ENCODE results near the gene ZYX.

ZYX gene

GRCh38 chr7:143380646-143381426, at the start of gene ZYX:
TSS of gene ZYX (plus strand) at chr7:143381345. CDS start at chr7:143381572, 227 bp downstream.
- DNase-seq (ENCODE audit: low read depth): peak; percentile 74

- no peak for DNase-seq (ENCODE audit: low read depth)
Observed at GRCh38 chr7:143334244-143334643, 46.9 kb upstream of the ZYX start.

GRCh38 chr7:143337216-143337615, 43.9 kb upstream of the ZYX start:
- no peak for DNase-seq (ENCODE audit: low read depth)

GRCh38 chr7:143341842-143342241, 39.3 kb upstream of the ZYX start:
- DNase-seq (ENCODE audit: low read depth): no peak

- no peak for DNase-seq (ENCODE audit: low read depth)
Observed at GRCh38 chr7:143343596-143343995, 37.5 kb upstream of the ZYX start.

GRCh38 chr7:143345428-143345900, 35.7 kb upstream of the ZYX start:
- DNase-seq (ENCODE audit: low read depth): peak; percentile 40

GRCh38 chr7:143346018-143346417, 35.1 kb upstream of the ZYX start:
- DNase-seq (ENCODE audit: low read depth): no peak

GRCh38 chr7:143347950-143348349, 33.2 kb upstream of the ZYX start:
- no peak for DNase-seq (ENCODE audit: low read depth)

- DNase-seq (ENCODE audit: low read depth): no peak
Observed at GRCh38 chr7:143351060-143351459, 30.1 kb upstream of the ZYX start.

- DNase-seq (ENCODE audit: low read depth): no peak
Observed at GRCh38 chr7:143351574-143351973, 29.6 kb upstream of the ZYX start.

GRCh38 chr7:143352531-143353002, 28.6 kb upstream of the ZYX start:
- no peak for DNase-seq (ENCODE audit: low read depth)

- no peak for DNase-seq (ENCODE audit: low read depth)
Observed at GRCh38 chr7:143354376-143354775, 26.8 kb upstream of the ZYX start.

GRCh38 chr7:143354965-143355364, 26.2 kb upstream of the ZYX start:
- no peak for DNase-seq (ENCODE audit: low read depth)

- DNase-seq (ENCODE audit: low read depth): no peak
Observed at GRCh38 chr7:143355450-143356385, 25.4 kb upstream of the ZYX start.

- DNase-seq (ENCODE audit: low read depth): no peak
Observed at GRCh38 chr7:143356414-143357050, 24.6 kb upstream of the ZYX start.

GRCh38 chr7:143358626-143359025, 22.5 kb upstream of the ZYX start:
- DNase-seq (ENCODE audit: low read depth): no peak

GRCh38 chr7:143359771-143360353, 21.3 kb upstream of the ZYX start:
- DNase-seq (ENCODE audit: low read depth): no peak

GRCh38 chr7:143360788-143361551, 20.2 kb upstream of the ZYX start:
- no peak for DNase-seq (ENCODE audit: low read depth)

- DNase-seq (ENCODE audit: low read depth): no peak
Observed at GRCh38 chr7:143361552-143362130, 19.5 kb upstream of the ZYX start.

GRCh38 chr7:143362131-143363015, 18.8 kb upstream of the ZYX start, which contains the start of gene FAM131B:
TSS of gene FAM131B (minus strand) at chr7:143362713. CDS start at chr7:143362603, 110 bp downstream.
- no peak for DNase-seq (ENCODE audit: low read depth)
